DLD1 (cell line): ENCODE results near the gene ADAM8.

Experiments
- in situ Hi-C: cut with HindIII; loops from 2 replicates; pipeline ENCODE4 v1.10.0; 2017; ENCODE audit warnings: low sequenced_read_pairs

Gene ADAM8

GRCh38 chr10:133270204-133270603, 6.5 kb downstream of the ADAM8 start:
- in situ Hi-C loops: loop anchor here (25.0 kb wide), 1 partner anchor 108 kb away; the partner anchor contains the start of gene KNDC1

- in situ Hi-C loops: loop anchor here (25.0 kb wide), 1 partner anchor 107 kb away; the partner anchor contains the start of gene KNDC1
These were observed 7.3 kb downstream of the ADAM8 start for GRCh38 chr10:133269367-133269766.

GRCh38 chr10:133268532-133268931, 8.1 kb downstream of the ADAM8 start:
- in situ Hi-C loops: loop anchor here (25.0 kb wide), 1 partner anchor 106 kb away; the partner anchor contains the start of gene KNDC1

DNA sequence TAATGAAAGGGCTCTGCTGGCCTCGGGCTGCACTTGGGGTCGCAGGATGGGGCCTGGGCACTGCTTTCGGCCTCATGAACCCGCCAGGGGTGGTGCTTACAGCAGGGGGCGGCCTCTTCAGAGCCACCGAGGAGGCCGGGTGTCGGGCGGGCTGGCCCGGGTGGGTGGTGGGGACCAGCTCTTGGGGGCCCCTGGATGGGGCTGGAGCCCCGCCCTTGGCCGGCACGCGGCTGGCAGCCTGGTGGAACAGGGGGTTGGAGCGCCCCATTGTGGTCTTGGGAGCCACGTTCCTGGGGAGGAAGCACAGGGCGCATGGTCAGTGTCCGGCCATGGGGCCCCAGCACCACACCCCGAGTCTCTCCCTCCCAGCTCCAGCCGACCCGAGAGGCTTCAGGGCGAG, 8.8 kb downstream of the ADAM8 start:
- in situ Hi-C loops: loop anchor here (25.0 kb wide), 1 partner anchor 106 kb away; the partner anchor contains the start of gene KNDC1

DNA sequence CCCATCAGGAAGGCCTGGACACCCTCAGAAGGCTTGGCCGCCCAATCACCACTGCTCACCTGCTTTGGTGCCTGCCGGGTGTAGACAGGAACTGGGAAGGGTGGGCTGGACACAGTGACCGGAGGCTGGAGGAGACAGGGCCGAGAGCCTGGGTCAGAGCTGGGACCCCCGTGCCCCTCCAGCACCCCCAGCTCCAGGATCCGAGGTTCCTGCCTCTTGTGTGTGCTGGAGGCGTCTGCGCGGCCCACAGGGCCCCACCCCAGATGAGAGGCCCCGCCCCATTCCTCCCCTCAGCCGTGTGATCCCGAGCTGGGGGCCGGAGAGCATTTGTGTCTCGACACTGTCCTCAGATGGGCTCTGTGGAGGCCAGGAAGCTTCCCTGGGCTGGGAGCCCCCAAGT, 9.4 kb downstream of the ADAM8 start:
- in situ Hi-C loops: loop anchor here (25.0 kb wide), 1 partner anchor 105 kb away; the partner anchor contains the start of gene KNDC1

DNA sequence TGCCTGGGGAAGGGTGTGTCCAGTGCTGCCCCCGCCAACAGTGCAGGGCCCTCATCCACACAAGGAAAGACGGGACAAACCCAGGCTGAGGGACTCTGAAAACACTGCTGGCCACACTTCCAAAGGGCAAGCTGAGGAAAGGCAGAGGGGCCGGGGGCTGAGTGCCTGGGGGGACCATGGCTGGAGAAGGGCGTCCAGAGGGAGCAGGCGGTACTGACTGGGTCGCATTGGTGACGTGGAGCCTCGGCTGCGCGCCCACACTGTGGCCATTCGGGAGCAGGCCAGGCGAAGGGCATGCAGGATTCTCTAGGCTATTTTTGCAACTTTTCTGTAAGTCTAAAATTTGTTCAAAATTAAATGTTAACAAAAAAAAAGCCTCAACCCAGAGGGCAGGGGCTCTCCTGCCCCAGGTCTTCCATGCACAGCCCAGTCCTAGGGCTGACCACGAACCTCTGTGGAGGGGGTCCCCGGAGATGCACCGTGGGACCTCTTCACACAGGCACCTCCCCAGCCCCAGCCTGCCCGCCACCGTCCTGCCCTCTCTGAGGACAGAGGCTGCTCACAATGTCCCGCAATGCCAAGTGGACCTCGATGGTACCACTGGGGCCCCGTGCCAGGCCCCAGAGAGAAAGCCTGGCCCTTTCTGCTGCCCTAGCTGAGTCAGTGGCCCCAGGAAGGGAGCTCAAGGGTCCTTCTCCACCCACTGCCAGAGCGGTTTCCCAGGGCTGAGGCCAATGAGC, 10.4 kb downstream of the ADAM8 start:
- in situ Hi-C loops: loop anchor here (25.0 kb wide), 1 partner anchor 104 kb away; the partner anchor contains the start of gene KNDC1

DNA sequence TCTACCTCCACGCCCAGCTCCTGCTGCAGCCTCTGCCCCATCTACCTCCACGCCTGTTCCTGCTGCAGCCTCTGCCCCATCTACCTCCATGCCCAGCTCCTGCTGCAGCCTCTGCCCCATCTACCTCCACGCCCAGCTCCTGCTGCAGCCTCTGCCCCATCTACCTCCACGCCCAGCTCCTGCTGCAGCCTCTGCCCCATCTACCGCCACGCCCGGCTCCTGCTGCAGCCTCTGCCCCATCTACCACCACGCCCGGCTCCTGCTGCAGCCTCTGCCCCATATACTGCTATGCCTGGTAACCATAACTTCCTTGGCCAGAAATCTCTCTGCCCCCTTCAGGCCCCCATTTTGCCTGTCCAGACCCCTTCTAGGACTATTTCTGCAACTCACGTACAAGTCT, 11.6 kb downstream of the ADAM8 start:
- in situ Hi-C loops: loop anchor here (25.0 kb wide), 1 partner anchor 103 kb away; the partner anchor contains the start of gene KNDC1

DNA sequence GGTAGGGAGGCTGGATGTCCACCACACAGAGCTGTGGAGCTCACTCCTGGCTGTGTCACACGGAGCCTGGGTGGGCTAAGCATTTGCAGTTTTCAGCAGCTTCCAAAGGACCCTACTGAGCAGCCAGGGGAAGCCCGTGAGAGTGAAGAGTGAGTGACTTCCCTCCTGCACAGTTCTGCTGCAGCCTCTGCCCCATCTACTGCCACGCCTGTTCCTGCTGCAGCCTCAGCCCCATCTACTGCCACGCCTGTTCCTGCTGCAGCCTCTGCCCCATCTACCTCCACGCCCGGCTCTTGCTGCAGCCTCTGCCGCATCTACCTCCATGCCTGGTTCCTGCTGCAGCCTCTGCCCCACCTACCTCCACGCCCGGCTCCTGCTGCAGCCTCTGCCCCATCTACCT, 12.2 kb downstream of the ADAM8 start:
- in situ Hi-C loops: loop anchor here (25.0 kb wide), 1 partner anchor 102 kb away; the partner anchor contains the start of gene KNDC1

DNA sequence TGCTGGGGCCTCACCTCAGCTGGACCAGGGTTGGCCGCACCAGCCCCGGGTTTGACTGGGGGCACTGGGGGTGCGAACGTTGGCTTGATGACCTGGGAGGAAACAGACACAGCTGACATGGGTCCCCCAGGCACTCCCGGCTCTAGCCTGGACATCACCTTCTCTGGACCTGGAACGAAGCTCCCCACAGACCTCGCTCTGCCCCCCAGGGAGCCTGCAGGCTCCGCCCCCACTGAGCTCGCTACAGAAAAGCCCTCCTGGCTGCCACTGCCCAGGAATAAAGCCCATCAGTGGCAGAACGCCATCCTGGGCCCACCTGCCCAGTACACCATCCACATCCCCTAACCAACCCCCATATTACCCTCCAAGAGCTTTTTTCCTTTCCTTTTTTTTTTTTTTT, 13.0 kb downstream of the ADAM8 start:
- in situ Hi-C loops: loop anchor here (25.0 kb wide), 1 partner anchor 101 kb away; the partner anchor contains the start of gene KNDC1

DNA sequence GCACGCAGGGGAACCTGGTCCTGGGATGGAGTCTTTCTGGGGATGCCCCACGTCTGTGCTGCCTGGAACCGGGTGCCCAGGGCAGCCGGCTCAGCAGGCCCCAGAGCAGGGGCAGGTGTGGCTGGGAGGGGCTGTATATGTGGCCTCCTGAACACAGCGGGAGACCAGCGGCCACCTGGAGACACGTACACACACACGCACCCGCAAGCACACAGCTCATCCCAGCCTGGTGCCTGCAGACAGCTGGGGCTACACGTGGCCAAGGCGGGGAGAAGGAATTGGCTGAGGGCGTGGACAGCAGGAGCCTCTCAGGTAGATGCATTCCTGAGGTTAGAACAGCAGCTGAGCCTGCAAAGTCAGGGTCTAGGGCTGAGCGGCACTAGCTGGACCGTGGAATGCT, 14.0 kb downstream of the ADAM8 start:
- in situ Hi-C loops: loop anchor here (25.0 kb wide), 1 partner anchor 100 kb away; the partner anchor contains the start of gene KNDC1

DNA sequence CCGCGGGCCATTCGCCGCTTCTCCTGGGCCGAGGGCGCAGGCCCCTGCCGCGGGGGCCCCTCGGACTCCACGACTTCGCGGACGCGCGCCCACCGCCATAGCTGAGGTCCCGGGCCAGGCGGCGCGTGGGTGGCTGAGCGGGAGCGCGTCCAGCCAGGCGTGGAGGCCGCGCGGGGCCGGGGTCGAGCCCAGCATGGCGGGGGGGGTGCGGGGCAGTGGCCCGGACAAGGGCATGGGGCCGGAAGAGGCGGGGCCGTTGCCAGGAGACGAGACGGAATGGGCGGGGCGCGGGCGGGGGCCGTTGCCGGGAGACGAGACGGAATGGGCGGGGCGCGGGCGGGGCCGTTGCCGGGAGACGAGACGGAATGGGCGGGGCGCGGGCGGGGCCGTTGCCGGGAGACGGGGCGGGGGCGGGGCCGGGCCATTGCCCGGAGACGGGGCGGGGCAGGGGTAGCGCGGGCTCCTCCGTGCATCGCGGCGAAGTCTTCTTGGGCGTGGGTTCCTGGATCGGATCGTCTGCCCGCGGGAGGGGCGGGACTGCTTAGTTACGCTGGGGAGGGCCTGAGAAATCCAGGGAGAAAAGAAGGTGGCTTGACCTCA, 14.8 kb downstream of the ADAM8 start:
- in situ Hi-C loops: loop anchor here (25.0 kb wide), 1 partner anchor 100 kb away; the partner anchor contains the start of gene KNDC1

DNA sequence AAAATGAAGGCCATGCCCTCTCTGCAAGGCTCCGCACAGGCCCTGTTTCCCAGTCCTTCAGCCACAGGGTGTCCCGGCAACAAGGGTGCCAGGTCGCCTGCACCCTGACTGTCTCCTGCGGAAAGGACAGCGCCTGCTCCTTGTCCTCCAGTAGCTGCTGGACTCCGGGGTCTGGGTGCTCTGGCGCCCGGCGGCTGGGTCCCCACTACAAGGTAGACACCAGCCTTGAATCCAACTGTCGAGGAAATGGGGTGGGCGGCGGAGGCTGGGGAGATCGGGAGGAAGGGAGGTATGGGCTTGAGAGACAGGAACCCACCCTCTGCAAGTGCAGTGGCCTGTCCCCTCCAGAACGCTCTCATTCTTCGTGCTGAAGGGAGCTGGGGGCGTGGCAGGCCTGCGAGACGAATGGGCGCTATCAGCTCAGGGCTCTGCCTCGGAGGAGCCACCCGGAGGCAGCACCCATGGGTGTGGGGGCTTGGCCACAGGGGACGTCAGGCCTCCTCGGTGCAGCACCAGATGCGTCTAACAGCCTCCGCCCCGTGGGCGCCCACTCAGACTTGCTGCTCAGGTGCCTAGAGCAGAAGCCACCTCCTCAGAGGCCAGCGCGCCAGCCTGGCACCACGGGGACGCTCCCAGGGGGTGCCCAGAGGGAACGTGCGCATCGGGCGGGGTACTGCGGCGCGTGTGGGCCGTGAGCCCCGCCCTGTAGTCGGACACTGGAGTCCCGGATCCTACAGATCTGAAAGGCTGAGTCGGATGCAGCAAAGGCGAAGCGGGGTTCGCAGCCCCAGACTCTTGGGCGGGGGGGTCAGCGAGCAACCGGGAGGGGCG, 15.6 kb downstream of the ADAM8 start:
- in situ Hi-C loops: loop anchor here (25.0 kb wide), 1 partner anchor 99 kb away; the partner anchor contains the start of gene KNDC1

DNA sequence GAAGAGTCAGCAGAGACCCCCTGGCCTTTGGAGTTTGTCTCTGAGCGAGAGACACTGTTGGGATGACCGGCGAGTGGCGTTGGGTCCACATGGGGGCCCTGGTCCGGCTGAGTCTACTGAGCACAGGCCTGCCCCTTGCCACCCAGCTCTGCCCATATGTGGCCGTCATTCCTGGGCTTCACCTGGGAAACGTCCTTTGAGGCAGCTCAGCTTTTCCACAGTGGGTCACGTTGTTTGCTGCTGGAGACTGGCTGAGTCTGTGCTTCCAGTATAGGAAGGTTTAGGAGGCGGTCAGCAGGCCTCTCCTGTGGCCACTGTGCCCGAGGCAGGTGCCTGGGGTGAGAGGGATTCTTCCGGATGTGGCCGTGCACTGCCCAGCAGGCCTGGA, 17.1 kb downstream of the ADAM8 start:
- in situ Hi-C loops: loop anchor here (25.0 kb wide), 1 partner anchor 97 kb away; the partner anchor contains the start of gene KNDC1

- in situ Hi-C loops: loop anchor here (25.0 kb wide), 1 partner anchor 97 kb away; the partner anchor contains the start of gene KNDC1
These were observed 17.7 kb downstream of the ADAM8 start for GRCh38 chr10:133258818-133259601.

GRCh38 chr10:133258066-133258817, 18.4 kb downstream of the ADAM8 start:
- in situ Hi-C loops: loop anchor here (25.0 kb wide), 1 partner anchor 96 kb away; the partner anchor contains the start of gene KNDC1

DNA sequence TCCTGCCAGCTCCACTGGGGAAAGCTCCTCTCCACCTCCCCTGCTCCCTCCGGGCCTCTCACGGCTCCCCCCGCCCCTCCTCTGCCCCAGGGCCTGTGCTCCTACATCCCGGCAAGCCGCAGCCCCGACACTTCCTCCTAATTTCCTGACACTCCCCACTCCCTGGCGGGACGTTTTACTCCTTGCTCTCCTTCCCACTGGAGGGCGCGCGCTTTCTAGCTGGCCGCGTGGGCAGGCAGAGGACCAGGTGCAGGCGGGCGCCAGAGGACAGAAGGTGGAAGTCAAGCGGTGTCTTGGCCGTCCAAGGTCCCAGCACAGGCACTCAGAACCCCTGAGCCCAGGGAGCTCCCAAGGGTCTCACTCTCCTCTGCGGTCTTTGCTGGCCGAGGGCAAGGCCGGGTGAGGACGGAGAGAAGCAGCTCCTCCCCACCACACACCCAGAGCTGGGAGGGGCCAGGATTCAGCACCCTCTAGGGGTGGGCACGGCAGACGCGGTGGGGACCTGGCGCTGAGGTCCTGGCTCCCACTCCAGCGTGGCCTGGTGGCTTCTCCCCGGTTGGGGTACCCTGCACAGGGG, 19.1 kb downstream of the ADAM8 start:
- in situ Hi-C loops: loop anchor here (25.0 kb wide), 1 partner anchor 95 kb away; the partner anchor contains the start of gene KNDC1

DNA sequence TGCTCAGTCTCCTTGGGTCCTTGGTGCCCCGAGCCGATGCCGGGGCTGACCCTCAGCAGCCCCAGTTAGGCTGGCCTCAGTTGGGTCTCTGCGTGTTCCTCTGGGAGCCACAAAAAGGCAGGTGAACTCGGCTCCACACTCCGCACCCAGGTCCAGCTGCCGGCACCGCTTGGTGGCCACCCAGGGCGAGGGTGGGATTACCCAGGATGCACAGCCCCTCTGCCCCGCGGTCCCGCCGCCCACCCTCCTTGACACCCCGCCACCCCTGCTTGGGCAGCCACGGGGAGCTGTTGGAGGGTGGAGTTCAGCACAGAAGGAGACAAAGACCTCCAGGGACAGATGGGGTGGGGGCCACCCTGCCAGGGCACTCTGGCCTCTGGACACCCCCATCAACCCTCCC, 21.3 kb downstream of the ADAM8 start:
- in situ Hi-C loops: loop anchor here (25.0 kb wide), 1 partner anchor 93 kb away; the partner anchor contains the start of gene KNDC1

DNA sequence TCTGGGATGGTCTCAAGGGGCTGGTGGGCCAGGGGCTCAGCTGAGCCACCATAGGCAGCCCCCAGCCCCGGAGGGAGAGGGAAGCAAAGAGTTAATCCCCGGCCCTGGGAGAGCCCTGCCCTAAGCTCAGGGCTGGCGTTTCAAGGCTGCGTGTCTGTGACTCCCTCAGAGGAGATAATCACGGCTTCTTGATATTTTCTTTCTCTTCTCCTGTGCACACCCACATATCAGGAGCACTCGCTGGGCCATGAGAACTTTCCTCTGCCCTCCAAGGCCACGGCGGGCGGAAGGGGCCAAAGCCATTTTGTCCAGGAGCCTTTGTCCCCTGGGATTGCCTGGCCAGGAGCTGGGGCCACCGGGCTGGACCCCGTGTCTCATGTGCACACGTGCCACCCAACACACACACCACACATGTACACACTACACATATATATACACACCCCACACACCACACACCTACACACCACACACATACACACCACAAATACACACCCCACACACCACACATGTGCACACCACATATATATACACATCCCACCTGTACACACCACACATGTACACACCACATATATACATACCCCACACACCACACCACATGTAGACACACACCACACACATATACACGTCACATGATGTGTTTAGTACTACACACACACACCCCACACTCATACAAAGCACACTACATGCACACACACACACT, 22.1 kb downstream of the ADAM8 start:
- in situ Hi-C loops: loop anchor here (25.0 kb wide), 1 partner anchor 92 kb away; the partner anchor contains the start of gene KNDC1
